ENCODE data around the gene TSPAN16.
"Not testable (repeated sequence)": the region's sequence is repeated elsewhere in the genome, so short reads cannot be mapped to it uniquely, and the experiment has no call there.

Gene TSPAN16

DNA sequence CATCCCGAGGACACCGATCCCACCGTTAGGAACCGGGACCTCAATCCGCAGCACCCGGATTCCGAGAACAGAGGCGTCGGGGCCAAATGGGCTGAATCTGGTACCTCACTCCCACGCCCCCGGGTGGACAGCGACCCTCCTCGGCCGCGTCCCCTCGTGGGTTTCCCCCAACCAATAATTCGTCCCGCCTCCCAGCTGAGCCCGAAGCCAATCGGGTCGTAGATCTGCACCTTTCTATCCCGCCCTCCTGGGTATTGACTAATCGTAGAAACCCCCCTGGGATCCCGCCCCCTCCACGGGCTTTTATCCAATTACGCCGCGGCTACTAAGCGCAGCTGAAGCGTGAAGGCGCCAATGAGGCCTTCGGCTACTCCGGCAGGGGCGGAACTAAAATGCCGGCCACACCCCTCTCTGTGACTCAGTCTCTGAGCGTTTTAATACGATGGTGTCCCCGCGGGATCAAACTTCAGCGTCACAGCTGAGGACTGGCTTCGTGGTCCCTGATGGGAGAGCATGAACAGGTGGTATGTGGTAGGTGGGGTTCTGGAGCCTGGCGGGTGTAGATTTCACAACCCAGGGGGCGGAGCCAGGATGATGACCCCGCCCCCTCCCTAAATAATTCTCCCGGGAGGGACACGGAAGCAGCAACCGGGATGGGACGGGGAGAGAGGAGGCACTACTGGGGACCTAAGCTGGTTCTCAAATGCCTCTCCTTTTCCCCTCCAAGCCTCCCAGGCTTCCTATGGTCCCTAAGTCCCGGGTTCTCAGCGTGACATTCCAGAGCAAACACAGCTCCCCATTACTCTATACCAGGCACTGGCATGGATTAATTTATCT is 50.4 kb downstream of the TSPAN16 start, which contains the start of the genes CCDC159 and TMEM205:
Gene CCDC159, plus strand, starts transcription at position 416 of the 837 bp plus-strand sequence. Its CDS starts 88 bp downstream, at position 504.
Gene TMEM205, minus strand, starts transcription at position 165 of the 837 bp plus-strand sequence. CDS start 649 bp downstream, outside the sequence.
- DNase-seq (ENCODE audit: low read depth): peak; percentile 99

DNA sequence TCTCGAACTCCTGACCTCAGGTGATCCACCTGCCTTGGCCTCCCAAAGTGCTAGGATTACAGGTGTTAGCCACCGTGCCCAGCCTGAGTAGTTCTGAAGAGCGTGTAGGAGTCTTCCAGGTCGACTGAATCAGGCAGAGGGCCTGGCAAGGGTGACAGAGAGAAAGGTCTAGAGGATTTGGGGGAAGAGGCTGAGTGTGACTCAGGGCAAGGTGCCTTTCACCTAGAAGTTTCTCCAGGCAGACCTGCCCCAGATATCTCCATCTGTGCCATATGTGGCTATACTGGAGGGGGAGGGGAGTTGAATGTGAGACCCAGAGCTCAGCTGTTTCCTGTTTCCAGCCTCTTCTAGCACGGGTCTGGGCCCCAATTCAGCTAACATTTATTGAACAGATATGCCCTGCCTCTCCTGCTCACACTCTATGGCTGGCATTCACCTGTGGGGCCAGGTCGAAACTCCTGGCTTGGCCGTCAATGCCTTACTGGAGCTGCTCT is 51.6 kb downstream of the TSPAN16 start:
- DNase-seq (ENCODE audit: low read depth): no peak

- DNase-seq (ENCODE audit: low read depth): no peak
Measured at GRCh38 chr19:11349171-11349570, 53.2 kb downstream of the TSPAN16 start.

GRCh38 chr19:11354102-11354501 is 58.1 kb downstream of the TSPAN16 start:
- DNase-seq (ENCODE audit: low read depth): not testable (repeated sequence)

GRCh38 chr19:11355160-11356073 is 59.5 kb downstream of the TSPAN16 start, which contains the start of gene PLPPR2:
Gene PLPPR2, plus strand, starts transcription at chr19:11355432. Its CDS starts 2,242 bp downstream, at chr19:11357674.
- DNase-seq (ENCODE audit: low read depth): peak; percentile 77

GRCh38 chr19:11356074-11356397 is 60.1 kb downstream of the TSPAN16 start:
- DNase-seq (ENCODE audit: low read depth): no peak

DNA sequence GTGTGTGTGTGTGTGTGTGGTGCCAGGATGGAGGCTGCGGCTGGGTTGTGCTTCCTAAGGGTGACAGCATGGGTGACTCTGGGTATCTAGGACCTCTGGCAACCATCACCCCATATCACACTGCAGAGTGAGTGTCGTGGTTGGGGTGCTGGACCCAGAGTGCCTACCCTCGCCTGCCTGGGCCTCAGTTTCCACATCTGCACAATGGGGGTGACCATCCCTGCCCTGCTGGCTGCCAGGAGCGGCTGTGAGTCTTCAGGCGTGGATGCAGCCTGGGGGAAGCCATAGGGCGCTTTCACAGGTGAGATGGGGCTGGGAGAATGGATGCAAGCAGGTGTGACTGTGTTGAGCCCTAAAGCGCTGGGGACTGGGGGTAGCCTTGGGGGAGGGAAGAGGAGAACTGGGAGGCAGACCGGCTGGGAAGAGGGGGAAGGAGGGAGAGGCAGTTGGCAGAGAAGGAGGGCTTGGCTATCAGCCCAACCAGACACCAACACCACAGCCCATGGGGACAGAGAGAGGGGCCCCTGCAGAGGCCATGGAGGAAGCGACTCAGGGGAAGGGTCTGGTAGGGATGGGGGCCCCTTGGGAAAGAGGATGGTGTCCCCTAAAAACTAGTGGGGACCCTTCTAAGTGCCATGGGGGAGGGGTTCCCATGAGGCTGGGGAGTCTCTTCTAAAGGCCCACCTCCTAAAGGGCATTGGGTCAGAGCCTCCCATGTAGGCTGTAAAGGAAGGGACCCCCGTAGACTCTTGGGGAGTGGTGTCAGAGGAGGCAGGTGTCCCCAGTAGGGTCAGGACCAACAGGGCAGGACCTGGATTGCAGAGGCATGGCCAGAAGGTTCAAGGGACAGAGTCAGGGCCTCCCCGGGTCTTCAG is 61.0 kb downstream of the TSPAN16 start:
- no peak for DNase-seq (ENCODE audit: low read depth)

DNA sequence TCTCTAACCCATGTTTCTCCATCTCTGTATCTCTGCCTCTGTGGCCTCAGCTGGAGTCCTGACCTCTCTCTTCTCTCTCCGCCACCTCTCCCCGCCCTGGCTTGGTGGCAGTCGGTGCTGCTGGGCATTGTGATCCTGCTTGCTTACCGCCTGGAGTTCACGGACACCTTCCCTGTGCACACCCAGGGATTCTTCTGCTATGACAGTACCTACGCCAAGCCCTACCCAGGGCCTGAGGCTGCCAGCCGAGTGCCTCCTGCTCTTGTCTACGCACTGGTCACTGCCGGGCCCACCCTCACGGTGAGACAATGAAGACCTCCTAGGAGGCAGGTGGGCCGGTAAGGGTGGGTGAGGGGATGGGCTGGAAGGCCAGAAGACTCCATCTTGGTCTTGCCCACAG is 63.5 kb downstream of the TSPAN16 start:
- no peak for DNase-seq (ENCODE audit: low read depth)

GRCh38 chr19:11361037-11361770 is 65.2 kb downstream of the TSPAN16 start:
- no peak for DNase-seq (ENCODE audit: low read depth)

- DNase-seq (ENCODE audit: low read depth): no peak
Measured at GRCh38 chr19:11361771-11362731, 66.1 kb downstream of the TSPAN16 start.

GRCh38 chr19:11363881-11364280 is 67.9 kb downstream of the TSPAN16 start:
- no peak for DNase-seq (ENCODE audit: low read depth)

DNA sequence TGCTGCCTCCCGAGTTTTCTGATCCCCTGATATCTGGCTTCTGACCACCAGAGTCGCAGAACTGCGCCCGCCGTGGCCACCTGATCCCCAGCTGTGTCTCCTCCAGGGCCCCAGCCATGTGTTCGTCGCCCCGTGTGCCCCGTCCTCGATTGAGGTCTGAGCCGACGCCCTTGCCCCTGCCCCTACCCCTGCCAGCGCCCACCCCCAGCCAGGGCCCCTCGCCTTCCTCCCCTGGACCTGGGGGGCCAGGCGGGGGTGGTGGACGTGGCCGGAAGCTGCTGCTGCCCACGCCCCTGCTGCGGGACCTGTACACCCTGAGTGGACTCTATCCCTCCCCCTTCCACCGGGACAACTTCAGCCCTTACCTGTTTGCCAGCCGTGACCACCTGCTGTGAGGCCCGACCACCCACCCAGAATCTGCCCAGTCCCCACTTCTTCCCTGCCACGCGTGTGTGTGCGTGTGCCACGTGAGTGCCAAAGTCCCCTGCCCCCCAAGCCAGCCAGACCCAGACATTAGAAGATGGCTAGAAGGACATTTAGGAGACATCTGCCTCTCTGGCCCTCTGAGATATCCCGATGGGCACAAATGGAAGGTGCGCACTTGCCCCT is 68.4 kb downstream of the TSPAN16 start:
- DNase-seq (ENCODE audit: low read depth): no peak

DNA sequence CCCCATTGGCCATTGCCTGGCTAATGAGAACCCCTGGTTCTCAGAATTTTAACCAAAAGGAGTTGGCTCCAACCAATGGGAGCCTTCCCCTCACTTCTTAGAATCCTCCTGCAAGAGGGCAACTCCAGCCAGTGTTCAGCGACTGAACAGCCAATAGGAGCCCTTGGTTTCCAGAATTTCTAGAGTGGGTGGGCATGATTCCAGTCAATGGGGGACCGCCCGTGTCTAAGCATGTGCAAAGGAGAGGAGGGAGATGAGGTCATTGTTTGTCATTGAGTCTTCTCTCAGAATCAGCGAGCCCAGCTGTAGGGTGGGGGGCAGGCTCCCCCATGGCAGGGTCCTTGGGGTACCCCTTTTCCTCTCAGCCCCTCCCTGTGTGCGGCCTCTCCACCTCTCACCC is 69.0 kb downstream of the TSPAN16 start:
- no peak for DNase-seq (ENCODE audit: low read depth)
